ENCODE measurements around the gene FBXO24.
"Not testable (repeated sequence)": the region's sequence is repeated elsewhere in the genome, so short reads cannot be mapped to it uniquely, and the experiment has no call there.

- TF ChIP-seq CTCF (IDR thresholded peaks at IDR 0.05; ENCODE audit: low read length); EZH2 (IDR thresholded peaks at IDR 0.05; ENCODE audit: borderline replicate concordance, low read length): not testable (repeated sequence)
Measured at GRCh38 chr7:100536695-100537094, 49.4 kb upstream of the FBXO24 start.

Data from OCI-LY1 (cell line).